ENCODE measurements around the gene CACNA2D3.

The CACNA2D3 gene

GRCh38 chr3:54131026-54131605, 8.8 kb downstream of the CACNA2D3 start:
- no peak for DNase-seq

DNA sequence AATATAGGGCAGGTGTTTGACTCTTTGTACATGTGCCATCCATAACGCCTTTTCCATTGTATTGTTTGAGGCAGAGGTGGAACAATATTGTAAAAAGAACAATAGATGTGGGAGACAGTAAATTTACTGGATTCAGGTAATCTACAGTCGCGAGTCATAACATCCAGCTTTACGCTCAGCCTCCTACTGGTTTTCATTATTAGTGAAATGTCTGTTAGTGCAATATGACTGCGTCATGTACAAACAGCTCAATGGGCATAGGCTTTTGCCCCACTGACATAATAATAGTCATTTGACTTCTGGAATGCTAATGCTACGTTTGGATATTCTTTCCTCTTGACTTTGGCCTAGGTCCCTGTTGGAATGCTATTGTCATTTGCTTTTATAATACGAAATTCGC, 9.5 kb downstream of the CACNA2D3 start:
- no peak for DNase-seq

GRCh38 chr3:54132685-54133084, 10.3 kb downstream of the CACNA2D3 start:
- no peak for DNase-seq

GRCh38 chr3:54133196-54133595, 10.8 kb downstream of the CACNA2D3 start:
- DNase-seq: no peak

DNA sequence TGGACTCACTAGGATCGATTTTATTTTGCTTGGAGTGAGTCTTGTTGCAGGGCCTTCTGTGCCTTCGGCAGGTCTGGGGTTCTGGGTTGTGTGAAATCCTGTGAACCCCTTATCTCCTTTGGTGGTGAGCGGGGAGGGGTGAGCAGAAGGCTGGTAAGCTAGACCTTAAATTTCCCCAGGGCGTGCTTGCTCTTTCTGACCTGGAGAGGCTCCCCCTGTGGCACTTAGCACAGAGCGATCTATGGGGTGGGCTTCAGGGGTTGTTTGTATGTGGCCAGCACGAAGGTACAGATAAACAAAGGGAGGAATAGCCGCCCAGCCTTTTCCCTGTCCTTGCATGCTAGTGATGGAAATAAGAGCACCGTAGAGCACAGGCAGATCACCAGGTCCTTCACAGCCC, 11.8 kb downstream of the CACNA2D3 start:
- no peak for DNase-seq

- no peak for DNase-seq
Observed at GRCh38 chr3:54134713-54135112, 12.4 kb downstream of the CACNA2D3 start.

DNA sequence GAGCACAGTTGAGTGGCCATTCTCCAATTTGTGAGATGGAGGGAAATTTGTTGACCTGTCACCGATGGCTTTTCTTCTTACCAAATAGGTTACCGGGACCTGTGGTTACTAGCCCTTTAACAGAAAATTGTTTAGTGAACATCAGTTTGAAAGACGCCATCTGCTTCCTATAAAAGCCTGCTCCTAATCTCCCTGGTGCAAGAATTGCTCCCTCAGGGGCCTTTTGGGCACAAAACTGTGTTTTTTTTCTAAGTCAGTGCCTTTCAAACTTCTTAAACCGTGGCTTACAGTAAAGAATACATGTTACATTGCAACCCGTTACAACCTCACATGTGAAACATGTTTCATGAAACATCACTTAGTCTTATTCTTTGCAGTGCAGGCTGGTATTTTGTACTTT, 15.0 kb downstream of the CACNA2D3 start:
- DNase-seq: no peak

DNA sequence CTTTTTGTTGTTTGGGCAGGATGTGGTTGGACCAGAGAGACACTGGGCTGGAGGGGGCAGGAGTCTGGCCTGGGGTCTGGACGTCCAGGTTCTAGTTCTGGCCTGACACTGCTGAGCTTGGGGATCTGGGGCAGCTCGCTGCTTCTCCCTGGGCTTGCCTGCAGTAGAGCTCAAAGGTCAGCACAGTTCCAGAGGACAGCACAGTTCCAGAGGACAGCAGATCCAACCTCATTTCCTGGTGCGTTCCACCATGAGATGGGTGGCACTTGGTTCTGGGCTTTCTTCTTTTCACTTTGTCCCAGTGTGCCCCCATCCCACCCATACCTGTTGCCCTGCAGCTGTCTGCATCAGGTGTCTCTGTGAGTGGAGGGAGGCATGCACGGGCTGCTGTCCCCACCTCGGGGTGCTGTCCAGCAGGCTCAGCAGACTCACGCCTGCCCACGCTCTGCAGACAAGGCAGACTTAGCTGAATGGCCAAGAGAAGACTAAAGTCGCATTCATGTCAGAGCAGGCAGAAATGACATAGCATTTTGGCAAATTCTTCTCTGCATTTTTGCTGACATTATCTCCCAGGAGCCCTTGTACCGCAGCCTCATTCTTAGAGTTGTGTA, 16.7 kb downstream of the CACNA2D3 start:
- no peak for DNase-seq

DNA sequence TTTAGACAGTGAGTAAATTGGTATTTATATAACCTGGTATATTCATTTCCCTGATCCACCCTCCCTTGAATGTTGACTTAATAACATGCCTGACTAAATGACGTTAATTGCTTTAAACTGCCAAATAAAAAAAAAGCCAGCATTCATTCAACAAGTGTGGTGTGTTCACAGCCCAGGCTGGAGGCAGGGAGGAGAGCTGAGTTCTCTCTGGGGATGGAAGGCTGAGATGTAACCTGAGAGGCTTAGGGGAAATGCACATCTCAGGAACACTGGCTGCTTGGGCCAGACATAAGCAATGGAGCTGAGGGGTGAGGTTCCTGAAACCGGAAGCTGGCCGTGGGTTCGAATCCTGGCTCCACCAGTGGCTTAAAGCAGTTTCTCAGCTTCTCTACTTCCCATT, 17.3 kb downstream of the CACNA2D3 start:
- DNase-seq: no peak

DNA sequence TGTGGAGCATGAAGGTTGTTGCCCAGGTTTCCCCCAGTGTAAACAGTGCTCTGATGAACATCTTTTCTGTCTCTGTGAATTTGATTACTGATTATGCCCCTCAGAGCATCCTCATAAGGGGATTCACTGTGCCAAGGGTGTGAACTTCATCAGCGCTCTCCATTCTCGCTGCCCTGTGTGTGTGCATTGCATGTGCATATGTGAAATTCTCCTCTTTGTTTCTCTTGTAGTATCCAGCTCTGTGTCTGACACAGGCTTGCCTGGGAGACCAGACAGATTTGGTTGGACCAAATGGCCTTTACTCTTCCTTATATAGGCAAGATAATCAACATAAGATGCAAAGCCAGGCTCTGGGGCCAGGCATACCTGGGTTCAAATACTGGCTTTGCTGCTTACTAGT, 21.9 kb downstream of the CACNA2D3 start:
- no peak for DNase-seq

DNA sequence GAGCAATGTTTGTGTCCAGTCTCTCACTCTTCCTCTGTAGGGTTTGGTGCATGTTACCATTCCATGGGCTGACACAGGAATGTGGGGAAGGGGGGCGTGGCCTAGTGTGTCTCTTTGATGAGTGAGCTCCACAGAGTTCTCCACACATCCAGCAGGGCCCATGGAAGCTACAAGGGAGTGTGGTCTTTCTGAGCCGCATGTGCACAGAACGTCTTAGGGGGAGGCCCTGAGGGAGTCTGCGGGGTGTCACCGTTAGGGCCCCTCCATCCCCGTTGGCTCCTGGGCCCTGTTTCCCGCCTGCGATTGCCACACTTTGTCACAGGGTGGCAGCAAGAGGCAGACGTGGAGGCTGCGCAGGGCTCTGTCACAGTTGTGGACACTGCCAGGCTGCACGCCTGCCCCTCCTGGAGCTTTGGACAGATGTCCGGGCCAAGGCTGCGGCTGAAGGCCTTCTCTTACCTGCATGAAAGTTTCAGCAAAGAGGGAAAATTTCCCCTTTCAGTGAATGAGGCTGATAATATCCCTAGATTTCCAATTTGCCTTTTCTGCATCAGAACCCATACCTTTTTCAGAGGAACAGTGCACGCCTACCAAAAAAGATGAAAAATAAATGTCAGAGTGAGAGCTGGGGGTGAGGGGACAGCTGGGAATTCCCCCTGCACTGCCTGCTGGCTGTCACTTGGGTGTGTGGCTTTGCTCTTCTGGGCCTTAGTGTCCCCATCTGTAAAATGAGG, 24.3 kb downstream of the CACNA2D3 start:
- DNase-seq: no peak

GRCh38 chr3:54150864-54151467, 28.6 kb downstream of the CACNA2D3 start:
- no peak for DNase-seq

GRCh38 chr3:54153477-54153876, 31.1 kb downstream of the CACNA2D3 start:
- no peak for DNase-seq

DNA sequence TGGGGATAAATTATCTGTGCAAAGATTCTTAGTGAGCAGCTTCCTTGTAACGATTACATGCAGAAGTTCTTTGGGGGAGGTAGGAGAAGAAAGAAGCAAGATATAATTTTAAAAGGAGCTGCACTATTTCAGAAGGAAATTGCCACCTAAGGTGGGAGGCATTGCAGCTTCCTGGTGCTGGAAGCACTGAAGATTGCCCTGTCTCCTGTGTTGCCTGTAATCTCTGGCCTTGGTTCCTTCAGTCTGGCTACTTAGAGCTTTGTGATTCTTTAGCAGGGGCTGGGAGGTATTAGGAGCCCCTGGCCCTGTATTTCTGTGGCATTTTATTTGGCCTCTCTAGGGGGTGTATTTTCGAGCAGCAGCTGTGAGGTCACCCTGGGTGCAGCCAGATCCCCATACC, 35.5 kb downstream of the CACNA2D3 start:
- DNase-seq: no peak

GRCh38 chr3:54159917-54160316, 37.6 kb downstream of the CACNA2D3 start:
- DNase-seq: no peak

DNA sequence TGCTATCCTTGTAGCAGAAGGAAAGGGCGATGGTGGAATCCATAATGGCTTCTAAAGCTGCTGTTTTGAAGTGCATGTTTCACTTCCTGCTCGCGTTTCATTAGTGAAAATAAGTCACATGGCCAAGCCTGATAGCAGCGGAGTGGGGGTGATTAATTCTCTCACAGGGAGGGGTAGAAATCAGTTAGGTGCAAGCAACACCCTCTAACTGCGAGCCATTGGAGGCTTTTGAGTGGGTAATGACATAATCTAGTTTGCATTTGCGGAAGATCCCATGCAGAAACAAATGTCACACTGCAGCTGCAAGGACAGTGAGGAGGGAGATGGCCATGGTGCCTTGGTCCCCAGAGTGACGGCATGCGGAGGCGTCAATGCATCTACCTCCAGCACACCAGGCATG, 41.1 kb downstream of the CACNA2D3 start:
- no peak for DNase-seq

DNA sequence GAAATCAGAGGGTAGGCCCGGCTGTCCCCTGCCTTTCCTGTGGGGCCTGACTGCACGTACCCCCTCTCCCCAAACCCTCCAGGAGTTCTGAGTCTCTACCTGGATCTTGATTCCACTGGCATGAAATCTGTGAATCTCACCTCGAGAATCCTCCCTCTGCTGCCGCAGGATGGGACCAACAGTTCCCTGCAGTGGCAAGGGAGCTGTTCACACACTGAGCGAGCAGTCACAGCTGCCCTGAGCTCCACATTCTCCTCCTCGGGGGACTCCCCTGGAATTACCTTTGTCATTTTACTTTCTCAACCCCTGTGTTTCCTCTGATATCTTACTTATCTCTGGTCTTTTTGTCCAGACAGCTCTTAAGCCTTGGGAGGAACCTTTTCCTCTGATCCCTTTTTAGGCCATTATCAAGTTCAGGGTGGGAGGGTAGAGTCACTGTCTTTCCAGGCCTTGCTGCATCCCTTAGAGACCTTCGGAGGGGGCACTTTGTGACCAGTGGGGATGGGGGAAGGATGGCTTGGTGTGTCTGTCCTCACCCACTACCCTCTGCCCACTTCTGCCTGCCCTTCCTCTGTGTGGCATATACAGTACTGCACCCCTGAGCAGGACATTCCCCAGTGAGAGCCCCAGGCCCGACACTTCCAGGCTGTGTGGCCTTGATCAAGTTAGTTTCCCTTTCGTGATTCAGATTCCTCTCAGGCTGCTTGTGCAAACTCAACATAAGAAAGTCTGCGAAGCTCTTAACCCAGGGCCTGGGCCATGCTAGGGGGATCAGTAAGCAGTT, 42.0 kb downstream of the CACNA2D3 start:
- no peak for DNase-seq

- no peak for DNase-seq
Observed at GRCh38 chr3:54165865-54166264, 43.5 kb downstream of the CACNA2D3 start.

- DNase-seq: no peak
Observed at GRCh38 chr3:54167999-54168398, 45.6 kb downstream of the CACNA2D3 start.

DNA sequence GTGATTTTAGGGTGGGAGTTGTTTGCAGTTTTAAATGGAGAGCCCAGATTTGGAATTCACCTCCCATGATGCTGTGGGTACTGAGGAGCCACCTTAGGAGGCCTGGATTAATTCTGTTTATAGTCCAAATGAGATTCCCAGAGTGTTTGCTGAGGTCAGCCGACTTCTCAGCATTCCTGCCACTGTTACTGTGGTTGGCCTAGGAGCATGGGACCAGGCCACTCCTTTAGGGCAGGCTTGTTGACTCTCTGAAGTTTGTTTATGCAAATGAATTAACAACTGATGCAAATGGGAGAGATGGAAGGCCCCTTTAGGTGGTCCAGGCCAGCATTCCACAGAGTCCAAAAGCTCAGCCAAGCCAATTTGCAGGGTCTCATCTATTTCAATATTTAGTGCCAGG, 46.1 kb downstream of the CACNA2D3 start:
- no peak for DNase-seq

- DNase-seq: no peak
Observed at GRCh38 chr3:54169524-54169923, 47.2 kb downstream of the CACNA2D3 start.

DNA sequence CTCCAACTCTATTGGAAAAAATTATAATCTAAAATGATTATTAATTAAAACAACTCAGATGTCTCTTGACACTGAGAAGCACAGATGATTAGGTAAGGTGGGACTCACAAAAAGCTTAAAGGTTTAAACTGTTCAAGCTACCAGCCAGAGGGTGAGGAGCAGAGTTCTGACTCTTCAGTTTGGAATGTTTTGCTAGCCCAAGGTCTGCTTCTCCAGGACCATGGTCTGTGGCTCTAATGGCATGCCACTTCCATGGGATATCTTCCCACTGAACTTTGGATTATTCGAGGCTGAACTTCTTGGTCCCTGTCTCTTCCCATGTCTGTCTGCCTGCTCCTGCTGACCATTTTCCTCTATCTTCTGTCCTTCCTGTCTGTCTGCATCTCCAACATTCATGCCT, 49.2 kb downstream of the CACNA2D3 start:
- DNase-seq: no peak

DNA sequence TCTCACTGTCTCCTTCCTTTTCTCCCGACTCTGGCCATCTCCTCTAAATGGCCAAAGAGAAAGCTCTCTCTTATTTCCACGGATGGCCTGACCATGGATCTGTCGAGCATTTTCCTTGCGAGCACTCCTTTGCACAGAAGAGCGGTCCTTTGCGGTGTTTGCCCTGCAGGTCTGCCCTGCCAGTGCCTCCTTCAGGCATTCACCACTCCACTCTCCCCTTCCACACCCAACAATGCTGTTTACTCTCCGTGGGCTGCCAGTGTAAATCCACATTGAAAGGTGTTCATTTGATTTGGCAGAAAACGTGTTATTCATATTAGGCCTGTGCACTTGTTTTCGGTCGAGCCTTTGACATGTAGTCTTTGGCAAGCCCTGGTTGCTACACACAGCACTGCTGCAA, 49.6 kb downstream of the CACNA2D3 start:
- no peak for DNase-seq
